ENCODE results near the gene SHISA5.

The SHISA5 gene

DNA sequence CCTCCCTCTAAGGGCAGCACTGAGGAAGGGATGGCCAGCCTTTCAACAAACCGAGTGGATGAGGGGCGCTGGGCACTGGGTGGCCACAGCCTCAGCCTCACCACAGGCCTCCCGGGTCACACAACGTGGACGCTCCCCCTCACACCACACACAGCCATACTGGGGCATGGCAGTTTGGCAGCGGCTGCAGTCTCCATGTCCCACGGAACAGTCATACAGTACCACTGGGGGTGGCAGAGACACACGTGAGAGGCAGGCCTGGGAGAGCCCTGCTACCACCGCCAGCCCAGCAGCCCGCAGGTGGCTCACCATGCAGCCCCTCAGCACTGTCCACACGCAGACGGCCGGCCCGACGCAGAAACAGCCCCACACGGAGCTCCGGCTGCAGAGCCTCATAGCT lies 85.8 kb downstream of the SHISA5 start:
- H3K9me3 Mint-ChIP-seq, result no peaks in the 10 kb centered on the region
- no peaks in the 10 kb centered on the region for H3K27me3 Mint-ChIP-seq
- no peaks in the 10 kb centered on the region for H3K36me3 Mint-ChIP-seq (ENCODE audit: low read depth)
- no peak overlapping the region for H3K4me3 Mint-ChIP-seq
- no peaks in the 10 kb centered on the region for H3K4me1 Mint-ChIP-seq (ENCODE audit: low read depth)
- H3K27ac Mint-ChIP-seq, result no peak overlapping the region

Data from stimulated activated naive CD8-positive, alpha-beta T cell treated with anti-CD3 and anti-CD28 coated beads, Interleukin-15, Interleukin-2, amounts not matched to agents 100 ng/mL and 50 ng/mL, for 24 hours (primary cell).